HepG2 (cell line): ENCODE results near the gene VAPA. TPM values are rescaled to one million over a fixed set of nuclear protein-coding genes. Genes with fewer than 3 reads are reported as not detected.

ENCODE experiments used
- CCDC6 ChIP-seq: sonication (generic); formaldehyde crosslinking; IDR thresholded peaks from 2 replicates; pipeline ENCODE4 v1.8.1; 2022; ENCODE audit warnings: mild to moderate bottlenecking, missing genetic modification reagents, moderate library complexity
- HES4 ChIP-seq: sonication (generic); formaldehyde crosslinking; IDR thresholded peaks from 2 replicates; pipeline ENCODE4 v1.9.0; 2021; ENCODE audit warnings: mild to moderate bottlenecking, missing genetic modification reagents, borderline replicate concordance
- NR3C1 ChIP-seq: sonication (generic); formaldehyde crosslinking; IDR thresholded peaks from 2 replicates; pipeline ENCODE4 v1.4.0; 2020; ENCODE audit warnings: missing genetic modification reagents
- TOPORS ChIP-seq: sonication (generic); formaldehyde crosslinking; IDR thresholded peaks from 2 replicates; pipeline ENCODE4 v1.8.0; 2023; ENCODE audit warnings: mild to moderate bottlenecking, missing genetic modification reagents
- YY1 ChIP-seq: IDR thresholded peaks from 2 replicates; pipeline ENCODE4 v1.6.1; 2011; ENCODE audit warnings: low read length, low read depth, moderate library complexity, mild to moderate bottlenecking; ENCODE audit not compliant: insufficient read depth, insufficient replicate concordance
- polyA plus RNA-seq, 8 experiments: library from polyadenylated mRNA; depleted of rRNA in 3 of 8; stranded (reverse) in 7 of 8; unstranded in 1 of 8; fragments of >200 nt; fragmentation: Illumina TruSeq in 4 of 8; extraction: Trizol in 4 of 8; gene quantifications; 2 replicates each; pipeline versions ENCODE4 v1.2.1 to v1.2.3, GENCODE V29; 2011 to 2016; ENCODE audit warnings: low read depth in 4 of 8, missing spikeins in 1 of 8, mixed read lengths in 1 of 8; ENCODE audit not compliant: insufficient read depth in 1 of 8
- total RNA-seq, 5 experiments: library from RNA; depleted of rRNA; stranded (reverse); fragments of >200 nt; fragmentation: Illumina TruSeq; extraction: Trizol; gene quantifications; 2 replicates each; pipeline ENCODE4 v1.2.3, GENCODE V29; 2016; ENCODE audit warnings: low read depth in 1 of 5
- TF ChIP-seq, protein P1 (sequence below): sonication (generic); formaldehyde crosslinking; IDR thresholded peaks from 2 replicates; pipeline ENCODE4 v1.5.0; 2020; ENCODE audit warnings: mild to moderate bottlenecking, missing genetic modification reagents
- TF ChIP-seq, protein P2 (sequence below): fragments of 450-650 bp; IDR thresholded peaks from 2 replicates; pipeline ENCODE4 v1.6.1; 2016
- TF ChIP-seq, protein P3 (sequence below): sonication (generic); formaldehyde crosslinking; IDR thresholded peaks from 2 replicates; pipeline ENCODE4 v1.4.0; 2020; ENCODE audit warnings: missing genetic modification reagents, borderline replicate concordance
- TF ChIP-seq, protein P4 (sequence below): sonication (generic); formaldehyde crosslinking; IDR thresholded peaks from 2 replicates; pipeline ENCODE4 v1.4.0; 2020; ENCODE audit warnings: missing genetic modification reagents, borderline replicate concordance
- TF ChIP-seq, protein P5 (sequence below): sonication (generic); formaldehyde crosslinking; IDR thresholded peaks from 2 replicates; pipeline ENCODE4 v1.8.1; 2023; ENCODE audit warnings: mild to moderate bottlenecking, moderate library complexity, missing genetic modification reagents
- TF ChIP-seq, protein P6 (sequence below): sonication (generic); formaldehyde crosslinking; IDR thresholded peaks from 2 replicates; pipeline ENCODE4 v1.4.0; 2020; ENCODE audit warnings: missing genetic modification reagents
- TF ChIP-seq, protein P7 (sequence below): sonication (generic); formaldehyde crosslinking; IDR thresholded peaks from 2 replicates; pipeline ENCODE4 v1.4.0; 2020; ENCODE audit warnings: missing genetic modification reagents, mild to moderate bottlenecking, borderline replicate concordance

The VAPA gene
- total and polyA plus RNA-seq, 2 of the 13 experiments (the other 11 are each of a cell fraction or from before 2014, with no cell fraction given) = 167 to 294 TPM

DNA sequence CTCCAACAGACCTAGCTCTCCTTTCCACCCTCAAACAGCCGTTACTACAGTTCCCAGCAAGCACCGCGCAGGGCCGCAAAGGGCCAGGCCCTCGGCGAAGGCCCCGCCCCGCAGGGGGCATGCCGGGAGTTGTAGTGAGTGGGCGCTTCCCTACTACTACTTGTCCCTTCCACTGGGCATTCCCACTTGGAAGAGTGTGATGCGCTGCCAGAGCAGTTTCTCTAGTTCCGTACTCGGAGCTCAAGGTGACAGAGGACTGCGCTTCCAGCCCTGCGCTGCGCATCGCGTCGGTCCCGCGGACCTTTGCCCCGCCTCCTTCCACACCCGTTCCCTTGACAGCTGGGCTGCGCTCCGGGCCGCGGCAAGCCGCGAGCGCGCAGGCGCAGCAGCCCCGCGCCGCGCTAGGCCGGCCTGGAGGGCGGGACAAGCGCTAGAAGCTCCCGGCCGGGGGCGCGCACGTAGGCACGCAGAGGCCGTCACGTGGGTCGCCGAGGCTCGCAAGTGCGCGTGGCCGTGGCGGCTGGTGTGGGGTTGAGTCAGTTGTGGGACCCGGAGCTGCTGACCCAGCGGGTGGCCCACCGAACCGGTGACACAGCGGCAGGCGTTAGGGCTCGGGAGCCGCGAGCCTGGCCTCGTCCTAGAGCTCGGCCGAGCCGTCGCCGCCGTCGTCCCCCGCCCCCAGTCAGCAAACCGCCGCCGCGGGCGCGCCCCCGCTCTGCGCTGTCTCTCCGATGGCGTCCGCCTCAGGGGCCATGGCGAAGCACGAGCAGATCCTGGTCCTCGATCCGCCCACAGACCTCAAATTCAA, at the start of gene VAPA (continued):
- TF ChIP-seq, protein P1, sequence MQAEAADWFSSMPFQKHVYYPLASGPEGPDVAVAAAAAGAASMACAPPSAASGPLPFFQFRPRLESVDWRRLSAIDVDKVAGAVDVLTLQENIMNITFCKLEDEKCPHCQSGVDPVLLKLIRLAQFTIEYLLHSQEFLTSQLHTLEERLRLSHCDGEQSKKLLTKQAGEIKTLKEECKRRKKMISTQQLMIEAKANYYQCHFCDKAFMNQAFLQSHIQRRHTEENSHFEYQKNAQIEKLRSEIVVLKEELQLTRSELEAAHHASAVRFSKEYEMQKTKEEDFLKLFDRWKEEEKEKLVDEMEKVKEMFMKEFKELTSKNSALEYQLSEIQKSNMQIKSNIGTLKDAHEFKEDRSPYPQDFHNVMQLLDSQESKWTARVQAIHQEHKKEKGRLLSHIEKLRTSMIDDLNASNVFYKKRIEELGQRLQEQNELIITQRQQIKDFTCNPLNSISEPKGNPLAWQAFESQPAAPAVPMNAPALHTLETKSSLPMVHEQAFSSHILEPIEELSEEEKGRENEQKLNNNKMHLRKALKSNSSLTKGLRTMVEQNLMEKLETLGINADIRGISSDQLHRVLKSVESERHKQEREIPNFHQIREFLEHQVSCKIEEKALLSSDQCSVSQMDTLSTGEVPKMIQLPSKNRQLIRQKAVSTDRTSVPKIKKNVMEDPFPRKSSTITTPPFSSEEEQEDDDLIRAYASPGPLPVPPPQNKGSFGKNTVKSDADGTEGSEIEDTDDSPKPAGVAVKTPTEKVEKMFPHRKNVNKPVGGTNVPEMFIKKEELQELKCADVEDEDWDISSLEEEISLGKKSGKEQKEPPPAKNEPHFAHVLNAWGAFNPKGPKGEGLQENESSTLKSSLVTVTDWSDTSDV (CRISPR knock-in tag) = no peak
- TF ChIP-seq, protein P2, sequence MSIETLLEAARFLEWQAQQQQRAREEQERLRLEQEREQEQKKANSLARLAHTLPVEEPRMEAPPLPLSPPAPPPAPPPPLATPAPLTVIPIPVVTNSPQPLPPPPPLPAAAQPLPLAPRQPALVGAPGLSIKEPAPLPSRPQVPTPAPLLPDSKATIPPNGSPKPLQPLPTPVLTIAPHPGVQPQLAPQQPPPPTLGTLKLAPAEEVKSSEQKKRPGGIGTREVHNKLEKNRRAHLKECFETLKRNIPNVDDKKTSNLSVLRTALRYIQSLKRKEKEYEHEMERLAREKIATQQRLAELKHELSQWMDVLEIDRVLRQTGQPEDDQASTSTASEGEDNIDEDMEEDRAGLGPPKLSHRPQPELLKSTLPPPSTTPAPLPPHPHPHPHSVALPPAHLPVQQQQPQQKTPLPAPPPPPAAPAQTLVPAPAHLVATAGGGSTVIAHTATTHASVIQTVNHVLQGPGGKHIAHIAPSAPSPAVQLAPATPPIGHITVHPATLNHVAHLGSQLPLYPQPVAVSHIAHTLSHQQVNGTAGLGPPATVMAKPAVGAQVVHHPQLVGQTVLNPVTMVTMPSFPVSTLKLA = peak; percentile 39; the same call in 1 of the 2 replicates
- TF ChIP-seq TOPORS (CRISPR knock-in tag) (no peak), CCDC6 (0 out of 2 replicates have a peak, but pooled peaks have one; percentile 25), YY1 (peak; percentile 80), NR3C1 (no peak), HES4 (CRISPR knock-in tag) (0 out of 2 replicates have a peak, but pooled peaks have one; percentile 43)
- TF ChIP-seq, protein P3, sequence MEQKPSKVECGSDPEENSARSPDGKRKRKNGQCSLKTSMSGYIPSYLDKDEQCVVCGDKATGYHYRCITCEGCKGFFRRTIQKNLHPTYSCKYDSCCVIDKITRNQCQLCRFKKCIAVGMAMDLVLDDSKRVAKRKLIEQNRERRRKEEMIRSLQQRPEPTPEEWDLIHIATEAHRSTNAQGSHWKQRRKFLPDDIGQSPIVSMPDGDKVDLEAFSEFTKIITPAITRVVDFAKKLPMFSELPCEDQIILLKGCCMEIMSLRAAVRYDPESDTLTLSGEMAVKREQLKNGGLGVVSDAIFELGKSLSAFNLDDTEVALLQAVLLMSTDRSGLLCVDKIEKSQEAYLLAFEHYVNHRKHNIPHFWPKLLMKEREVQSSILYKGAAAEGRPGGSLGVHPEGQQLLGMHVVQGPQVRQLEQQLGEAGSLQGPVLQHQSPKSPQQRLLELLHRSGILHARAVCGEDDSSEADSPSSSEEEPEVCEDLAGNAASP = no peak; the same call in 1 of the 2 replicates
- TF ChIP-seq, protein P4, sequence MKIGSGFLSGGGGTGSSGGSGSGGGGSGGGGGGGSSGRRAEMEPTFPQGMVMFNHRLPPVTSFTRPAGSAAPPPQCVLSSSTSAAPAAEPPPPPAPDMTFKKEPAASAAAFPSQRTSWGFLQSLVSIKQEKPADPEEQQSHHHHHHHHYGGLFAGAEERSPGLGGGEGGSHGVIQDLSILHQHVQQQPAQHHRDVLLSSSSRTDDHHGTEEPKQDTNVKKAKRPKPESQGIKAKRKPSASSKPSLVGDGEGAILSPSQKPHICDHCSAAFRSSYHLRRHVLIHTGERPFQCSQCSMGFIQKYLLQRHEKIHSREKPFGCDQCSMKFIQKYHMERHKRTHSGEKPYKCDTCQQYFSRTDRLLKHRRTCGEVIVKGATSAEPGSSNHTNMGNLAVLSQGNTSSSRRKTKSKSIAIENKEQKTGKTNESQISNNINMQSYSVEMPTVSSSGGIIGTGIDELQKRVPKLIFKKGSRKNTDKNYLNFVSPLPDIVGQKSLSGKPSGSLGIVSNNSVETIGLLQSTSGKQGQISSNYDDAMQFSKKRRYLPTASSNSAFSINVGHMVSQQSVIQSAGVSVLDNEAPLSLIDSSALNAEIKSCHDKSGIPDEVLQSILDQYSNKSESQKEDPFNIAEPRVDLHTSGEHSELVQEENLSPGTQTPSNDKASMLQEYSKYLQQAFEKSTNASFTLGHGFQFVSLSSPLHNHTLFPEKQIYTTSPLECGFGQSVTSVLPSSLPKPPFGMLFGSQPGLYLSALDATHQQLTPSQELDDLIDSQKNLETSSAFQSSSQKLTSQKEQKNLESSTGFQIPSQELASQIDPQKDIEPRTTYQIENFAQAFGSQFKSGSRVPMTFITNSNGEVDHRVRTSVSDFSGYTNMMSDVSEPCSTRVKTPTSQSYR (CRISPR knock-in tag) = peak; percentile 55; the same call in 1 of the 2 replicates
- TF ChIP-seq, protein P5, sequence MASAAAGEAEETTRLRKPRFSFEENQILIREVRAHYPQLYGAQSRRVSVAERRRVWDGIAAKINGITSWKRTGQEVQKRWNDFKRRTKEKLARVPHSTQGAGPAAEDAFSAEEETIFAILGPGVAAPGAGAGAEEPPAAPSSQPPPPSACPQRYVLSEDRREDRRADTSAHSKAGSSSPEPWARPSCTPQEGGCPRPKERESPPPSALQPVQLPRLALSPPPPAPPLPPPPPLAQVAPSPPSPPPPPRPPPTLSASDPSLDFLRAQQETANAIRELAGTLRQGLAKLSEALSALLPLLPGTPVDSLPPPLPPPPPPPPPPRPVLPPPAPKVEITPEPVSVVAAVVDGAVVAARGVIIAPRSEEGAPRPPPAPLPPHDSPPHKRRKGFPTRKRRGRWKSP = peak; percentile 75
- TF ChIP-seq, protein P6, sequence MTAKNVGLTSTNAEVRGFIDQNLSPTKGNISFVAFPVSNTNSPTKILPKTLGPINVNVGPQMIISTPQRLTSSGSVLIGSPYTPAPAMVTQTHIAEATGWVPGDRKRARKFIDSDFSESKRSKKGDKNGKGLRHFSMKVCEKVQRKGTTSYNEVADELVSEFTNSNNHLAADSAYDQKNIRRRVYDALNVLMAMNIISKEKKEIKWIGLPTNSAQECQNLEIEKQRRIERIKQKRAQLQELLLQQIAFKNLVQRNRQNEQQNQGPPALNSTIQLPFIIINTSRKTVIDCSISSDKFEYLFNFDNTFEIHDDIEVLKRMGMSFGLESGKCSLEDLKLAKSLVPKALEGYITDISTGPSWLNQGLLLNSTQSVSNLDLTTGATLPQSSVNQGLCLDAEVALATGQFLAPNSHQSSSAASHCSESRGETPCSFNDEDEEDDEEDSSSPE (CRISPR knock-in tag) = peak; percentile 10; the same call in 1 of the 2 replicates
- TF ChIP-seq, protein P7, sequence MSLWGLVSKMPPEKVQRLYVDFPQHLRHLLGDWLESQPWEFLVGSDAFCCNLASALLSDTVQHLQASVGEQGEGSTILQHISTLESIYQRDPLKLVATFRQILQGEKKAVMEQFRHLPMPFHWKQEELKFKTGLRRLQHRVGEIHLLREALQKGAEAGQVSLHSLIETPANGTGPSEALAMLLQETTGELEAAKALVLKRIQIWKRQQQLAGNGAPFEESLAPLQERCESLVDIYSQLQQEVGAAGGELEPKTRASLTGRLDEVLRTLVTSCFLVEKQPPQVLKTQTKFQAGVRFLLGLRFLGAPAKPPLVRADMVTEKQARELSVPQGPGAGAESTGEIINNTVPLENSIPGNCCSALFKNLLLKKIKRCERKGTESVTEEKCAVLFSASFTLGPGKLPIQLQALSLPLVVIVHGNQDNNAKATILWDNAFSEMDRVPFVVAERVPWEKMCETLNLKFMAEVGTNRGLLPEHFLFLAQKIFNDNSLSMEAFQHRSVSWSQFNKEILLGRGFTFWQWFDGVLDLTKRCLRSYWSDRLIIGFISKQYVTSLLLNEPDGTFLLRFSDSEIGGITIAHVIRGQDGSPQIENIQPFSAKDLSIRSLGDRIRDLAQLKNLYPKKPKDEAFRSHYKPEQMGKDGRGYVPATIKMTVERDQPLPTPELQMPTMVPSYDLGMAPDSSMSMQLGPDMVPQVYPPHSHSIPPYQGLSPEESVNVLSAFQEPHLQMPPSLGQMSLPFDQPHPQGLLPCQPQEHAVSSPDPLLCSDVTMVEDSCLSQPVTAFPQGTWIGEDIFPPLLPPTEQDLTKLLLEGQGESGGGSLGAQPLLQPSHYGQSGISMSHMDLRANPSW (CRISPR knock-in tag) = peak; percentile 52; the same call in 1 of the 2 replicates
